A673 (cell line): ENCODE measurements around the gene ADGRG3. TPM values are rescaled to one million over a fixed set of nuclear protein-coding genes. Genes with fewer than 3 reads are reported as not detected.

Experiments
- BruUV-seq: library from RNA; stranded (reverse); fragments of 400-500 nt; replicated peaks from 2 replicates; lab custom pipeline; 2021; lab: Mats Ljungman, UMichigan
- CTCF ChIA-PET: fragments of 300-600 bp; sonication (Branson Sonifier 250); formaldehyde crosslinking; loops from one replicate; lab custom pipeline; 2022; ENCODE audit warnings: antibody characterized with exemption; lab: Charles Lee
- POLR2A ChIA-PET: fragments of 300-600 bp; sonication (Branson Sonifier 250); formaldehyde crosslinking; loops from one replicate; lab custom pipeline; 2022; ENCODE audit warnings: antibody characterized with exemption; ENCODE audit not compliant: low non-redundant PET; lab: Charles Lee
- DNase-seq: peaks from one replicate; pipeline ENCODE4 v3.0.0-alpha.2; 2015; ENCODE audit warnings: low spot score
- H3K27ac ChIP-seq: fragments of 200-600 bp; sonication (generic); 2 replicates; pipeline ENCODE4 v1.5.1; 2016; ENCODE audit warnings: mixed run types, low read depth, mild to moderate bottlenecking, mixed read lengths, antibody characterized with exemption, low read length; ENCODE audit not compliant: poor library complexity, severe bottlenecking
- H3K27me3 ChIP-seq: fragments of 200-600 bp; sonication (generic); replicated peaks from 2 replicates; pipeline ENCODE4 v1.6.1; 2017; ENCODE audit warnings: mixed run types, low read depth, mild to moderate bottlenecking, mixed read lengths, antibody characterized with exemption, low read length; ENCODE audit not compliant: insufficient read depth, poor library complexity
- H3K36me3 ChIP-seq: fragments of 200-600 bp; sonication (generic); 2 replicates; pipeline ENCODE4 v1.6.1; 2016; ENCODE audit warnings: mixed run types, mild to moderate bottlenecking, mixed read lengths, antibody characterized with exemption, low read length; ENCODE audit not compliant: insufficient read depth, poor library complexity, severe bottlenecking
- H3K4me1 ChIP-seq: fragments of 200-600 bp; sonication (generic); 2 replicates; pipeline ENCODE4 v1.6.1; 2017; ENCODE audit warnings: mixed run types, mild to moderate bottlenecking, mixed read lengths, antibody characterized with exemption, low read length; ENCODE audit not compliant: insufficient read depth, poor library complexity, severe bottlenecking
- H3K4me3 ChIP-seq: fragments of 200-600 bp; sonication (generic); 2 replicates; pipeline ENCODE4 v1.5.1; 2016; ENCODE audit warnings: low read depth, mixed run types, mild to moderate bottlenecking, mixed read lengths, low read length; ENCODE audit not compliant: poor library complexity, severe bottlenecking
- H3K9me3 ChIP-seq: fragments of 200-600 bp; sonication (generic); 2 replicates; pipeline ENCODE4 v1.6.1; 2016; ENCODE audit warnings: mixed run types, low read depth, mild to moderate bottlenecking, mixed read lengths, antibody characterized with exemption, low read length; ENCODE audit not compliant: poor library complexity, severe bottlenecking
- CTCF ChIP-seq: fragments of 300-800, 200-600 bp; sonication (generic); conservative IDR thresholded peaks from 2 replicates; pipeline ENCODE4 v1.5.1; 2017; ENCODE audit warnings: low read depth, mild to moderate bottlenecking, antibody characterized with exemption, low read length, moderate library complexity, mixed read lengths
- EZH2 ChIP-seq: fragments of 200-600 bp; sonication (generic); IDR thresholded peaks from 2 replicates; pipeline ENCODE4 v1.6.1; 2017; ENCODE audit warnings: borderline replicate concordance, low read depth, mild to moderate bottlenecking, mixed read lengths, antibody characterized with exemption, low read length; ENCODE audit not compliant: poor library complexity, severe bottlenecking
- intact Hi-C: fragments of 100-400 bp; cut with micrococcal nuclease; formaldehyde crosslinking; loops from one replicate; pipeline ENCODE4 v1.10.0; 2022; ENCODE audit not compliant: unreplicated experiment
- total RNA-seq: library from RNA; stranded (reverse); gene quantifications from 2 replicates; pipeline ENCODE4 v1.2.3, GENCODE V29; 2021

Gene ADGRG3
- total RNA-seq, 1 experiment from 2014 or later, result not detected

GRCh38 chr16:57695680-57696069 is 27.6 kb downstream of the ADGRG3 start:
- TF ChIP-seq CTCF (no peak), EZH2 (no peak)
- ChIA-PET POLR2A (no interaction called here), CTCF (no interaction called here)
- Histone ChIP-seq H3K36me3 (no peaks in the 10 kb centered on the region), H3K27me3 (no peaks in the 10 kb centered on the region), H3K4me1 (no peaks in the 10 kb centered on the region), H3K4me3 (no peak overlapping the region), H3K27ac (no peak overlapping the region), H3K9me3 (no peaks in the 10 kb centered on the region)
- no peak for DNase-seq
- intact Hi-C loops, result no loop called here
- no TSS peak for BruUV-seq

GRCh38 chr16:57696240-57696639 is 28.1 kb downstream of the ADGRG3 start:
- Histone ChIP-seq H3K4me3 (no peak overlapping the region), H3K4me1 (no peaks in the 10 kb centered on the region), H3K36me3 (no peaks in the 10 kb centered on the region), H3K27ac (no peak overlapping the region), H3K27me3 (no peaks in the 10 kb centered on the region), H3K9me3 (no peaks in the 10 kb centered on the region)
- ChIA-PET CTCF (no interaction called here), POLR2A (no interaction called here)
- TF ChIP-seq CTCF, result no peak
- no peak for TF ChIP-seq EZH2
- BruUV-seq, result no TSS peak
- DNase-seq, result no peak
- intact Hi-C loops, result no loop called here

- Histone ChIP-seq H3K27ac (no peak overlapping the region), H3K4me1 (no peaks in the 10 kb centered on the region), H3K4me3 (no peak overlapping the region), H3K27me3 (no peaks in the 10 kb centered on the region), H3K36me3 (no peaks in the 10 kb centered on the region), H3K9me3 (no peaks in the 10 kb centered on the region)
- POLR2A ChIA-PET, result no interaction called here
- TF ChIP-seq EZH2 (no peak), CTCF (no peak)
- no TSS peak for BruUV-seq
- no peak for DNase-seq
- intact Hi-C loops, result no loop called here
- CTCF ChIA-PET, result no interaction called here
Measured at GRCh38 chr16:57697896-57698537, 29.9 kb downstream of the ADGRG3 start.
